Middle frontal gyrus (tissue), 1 donor: ENCODE results near the gene KCNIP4.

Source experiments
- DNase-seq: peaks from one replicate; pipeline ENCODE4 v3.0.0-alpha.2; 2015; ENCODE audit warnings: low spot score; ENCODE audit errors: extremely low spot score

The KCNIP4 gene

DNA sequence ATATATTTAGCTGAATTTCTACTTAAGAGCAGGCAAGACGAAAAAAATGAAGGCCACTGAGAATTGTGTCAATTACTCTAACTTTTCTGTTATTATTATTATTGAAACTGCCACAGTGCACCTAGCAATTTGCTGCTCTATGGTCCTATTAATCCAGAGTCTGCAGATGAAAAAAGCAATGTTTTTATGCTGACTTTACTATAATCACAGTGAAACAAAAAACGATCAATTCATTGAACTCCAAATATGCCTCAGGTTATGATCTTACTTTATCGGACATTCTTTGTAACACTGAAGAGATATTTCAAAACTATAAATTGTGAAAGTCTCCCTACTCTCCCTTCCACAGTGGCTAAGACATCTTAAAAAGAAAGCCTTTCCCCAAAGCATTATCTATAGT, 474.4 kb downstream of the KCNIP4 start:
- DNase-seq: no peak

DNA sequence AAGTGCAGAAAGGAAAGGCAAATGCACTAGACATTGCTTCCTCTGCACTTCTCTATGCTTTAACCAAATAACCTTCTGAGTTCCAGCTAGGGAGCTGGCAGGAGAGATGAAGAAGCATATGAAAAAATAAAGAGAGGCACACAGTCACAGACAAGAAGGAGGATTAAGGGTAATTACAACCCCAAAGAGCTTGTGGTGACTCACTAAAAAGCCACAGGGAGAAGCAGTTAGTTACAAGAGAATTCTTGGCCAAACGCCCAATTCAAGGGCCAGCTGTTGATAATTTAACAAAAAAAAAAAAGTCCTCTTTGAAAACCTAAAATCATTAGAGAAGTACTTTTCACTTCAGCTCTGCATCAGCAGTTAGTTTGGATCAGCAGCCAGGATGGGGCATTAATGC, 478.0 kb downstream of the KCNIP4 start:
- no peak for DNase-seq

GRCh38 chr4:21469438-21470300, 478.9 kb downstream of the KCNIP4 start:
- DNase-seq: no peak

GRCh38 chr4:21467551-21467950, 481.0 kb downstream of the KCNIP4 start:
- DNase-seq: no peak

DNA sequence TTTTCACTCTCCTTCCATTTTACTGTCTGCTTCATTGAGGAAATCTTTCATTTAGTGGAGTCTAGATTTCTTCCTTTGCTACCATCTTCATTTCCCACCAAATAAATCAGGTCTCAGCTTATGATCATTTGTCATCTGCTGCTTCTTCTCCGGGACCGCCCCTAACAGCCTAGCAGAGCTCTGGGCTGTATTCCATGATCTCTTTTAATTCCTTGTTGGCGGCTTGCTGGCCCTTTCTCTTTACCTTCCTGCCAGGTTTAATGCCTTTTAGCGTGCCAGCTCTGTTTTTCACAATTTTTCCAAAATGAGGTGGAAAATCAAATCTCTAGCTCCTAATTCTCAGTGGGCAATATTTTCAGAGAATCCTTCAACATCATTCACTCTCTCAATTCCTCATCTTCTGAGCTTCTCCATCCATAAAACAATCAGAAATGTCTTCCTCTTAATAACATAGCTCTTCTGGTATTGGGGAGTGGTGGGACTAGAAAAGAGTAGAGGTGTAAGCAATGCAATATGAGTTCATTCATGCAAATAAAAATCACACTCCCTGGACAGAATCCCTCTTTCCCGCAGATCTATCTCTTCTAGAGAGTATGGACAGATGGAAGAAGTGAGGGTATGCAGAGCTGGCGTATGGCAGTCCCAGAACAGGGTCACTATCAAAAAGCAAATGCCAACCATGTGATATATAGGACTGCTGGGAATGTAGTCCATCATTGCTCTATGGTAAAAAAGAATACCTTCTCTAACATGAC, 491.3 kb downstream of the KCNIP4 start:
- no peak for DNase-seq

- no peak for DNase-seq
These were observed 493.7 kb downstream of the KCNIP4 start for GRCh38 chr4:21454831-21455230.

DNA sequence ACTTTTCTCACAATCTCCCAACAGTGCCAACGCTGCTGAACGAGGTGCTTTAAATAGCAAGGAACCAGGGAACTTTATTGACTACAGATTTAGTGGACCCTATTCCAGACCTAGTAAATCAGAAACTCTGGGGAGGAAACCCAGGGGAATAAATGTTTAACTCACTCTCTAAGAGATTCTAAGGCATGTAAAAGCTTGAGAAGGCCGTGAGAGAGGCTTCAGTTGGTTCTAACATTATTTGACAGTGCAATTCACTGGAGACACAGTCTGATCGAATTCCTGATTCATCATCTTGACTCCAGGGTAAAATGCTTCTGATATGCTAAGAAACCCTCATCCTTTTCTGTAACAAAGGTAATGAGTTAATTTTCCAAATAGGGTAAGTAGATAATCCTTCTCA, 494.4 kb downstream of the KCNIP4 start:
- DNase-seq: no peak

- no peak for DNase-seq
These were observed 495.6 kb downstream of the KCNIP4 start for GRCh38 chr4:21452931-21453330.

- DNase-seq: no peak
These were observed 497.5 kb downstream of the KCNIP4 start for GRCh38 chr4:21451032-21451431.

DNA sequence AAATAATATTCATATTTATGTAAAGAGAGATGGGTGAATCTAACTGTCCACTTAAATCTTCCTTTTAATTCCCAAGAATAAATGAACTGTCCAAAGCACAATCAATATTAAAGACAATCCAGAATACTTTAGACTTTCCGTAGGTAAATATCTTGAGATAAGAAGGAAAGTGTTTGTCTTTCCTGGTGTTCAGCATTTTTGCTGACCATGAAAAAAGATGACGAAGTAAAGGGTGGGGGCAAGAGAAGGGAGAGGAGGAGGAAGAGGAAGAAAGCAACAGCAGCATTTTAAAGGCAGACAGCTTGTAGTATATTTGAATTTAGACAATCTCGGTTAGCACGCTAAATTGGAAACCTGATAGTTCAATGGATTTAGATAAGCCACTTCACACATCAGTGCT, 498.2 kb downstream of the KCNIP4 start:
- DNase-seq: no peak

DNA sequence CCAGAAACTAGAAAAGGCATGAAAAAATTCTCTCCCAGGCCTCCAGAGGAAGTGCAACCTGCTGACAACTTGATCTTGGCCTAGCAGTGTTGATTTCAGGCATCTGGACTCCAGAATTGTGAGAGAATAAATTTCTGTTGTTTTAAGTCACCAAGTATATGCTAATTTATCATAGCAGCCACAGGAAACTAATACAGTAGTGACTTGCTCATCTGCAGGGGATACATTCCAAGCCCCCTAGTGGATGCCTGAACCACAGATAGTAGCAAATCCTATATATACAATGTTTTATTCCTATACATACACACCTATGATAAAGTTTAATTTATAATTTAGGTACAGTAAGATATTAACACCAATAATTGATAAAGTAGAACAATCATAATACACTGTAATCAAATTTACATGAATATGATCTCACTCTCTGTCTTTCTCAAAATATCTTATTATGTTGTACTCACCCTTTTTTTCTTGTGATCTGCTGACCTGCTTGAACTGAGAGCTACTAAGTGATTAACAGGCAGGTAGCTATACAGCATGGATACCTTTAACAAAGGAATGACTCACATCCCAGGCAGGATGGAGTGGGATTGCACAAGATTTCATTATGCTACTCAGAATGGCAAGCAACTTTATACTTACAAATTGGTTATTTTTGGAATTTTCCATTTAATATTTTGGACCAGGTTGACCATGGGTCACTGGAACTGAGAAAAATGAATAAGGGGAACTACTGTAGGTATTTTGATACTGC, 501.1 kb downstream of the KCNIP4 start:
- no peak for DNase-seq

- DNase-seq: no peak
These were observed 528.4 kb downstream of the KCNIP4 start for GRCh38 chr4:21420166-21420565.

- no peak for DNase-seq
These were observed 532.8 kb downstream of the KCNIP4 start for GRCh38 chr4:21415728-21416127.

GRCh38 chr4:21413807-21414370, 534.7 kb downstream of the KCNIP4 start:
- no peak for DNase-seq

- DNase-seq: no peak
These were observed 537.5 kb downstream of the KCNIP4 start for GRCh38 chr4:21411086-21411485.

DNA sequence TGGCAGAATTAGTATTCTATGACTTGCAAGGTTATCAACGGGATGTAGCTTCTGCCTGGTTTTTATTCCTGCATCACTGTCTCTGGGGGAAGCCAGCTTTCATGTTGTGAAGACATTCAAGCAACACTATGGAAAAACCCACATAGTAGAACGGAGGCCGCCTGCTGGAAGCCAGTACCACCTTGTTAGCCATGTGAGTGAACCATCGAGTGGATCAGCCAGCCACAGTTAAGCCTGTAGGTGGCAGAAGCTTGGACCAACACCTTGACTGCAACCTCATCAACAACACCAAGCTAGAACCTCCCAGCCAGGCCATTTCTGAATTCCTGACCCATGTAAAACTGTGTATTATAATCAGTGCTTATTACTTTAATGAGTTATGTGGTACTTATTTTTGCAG, 538.2 kb downstream of the KCNIP4 start:
- no peak for DNase-seq

DNA sequence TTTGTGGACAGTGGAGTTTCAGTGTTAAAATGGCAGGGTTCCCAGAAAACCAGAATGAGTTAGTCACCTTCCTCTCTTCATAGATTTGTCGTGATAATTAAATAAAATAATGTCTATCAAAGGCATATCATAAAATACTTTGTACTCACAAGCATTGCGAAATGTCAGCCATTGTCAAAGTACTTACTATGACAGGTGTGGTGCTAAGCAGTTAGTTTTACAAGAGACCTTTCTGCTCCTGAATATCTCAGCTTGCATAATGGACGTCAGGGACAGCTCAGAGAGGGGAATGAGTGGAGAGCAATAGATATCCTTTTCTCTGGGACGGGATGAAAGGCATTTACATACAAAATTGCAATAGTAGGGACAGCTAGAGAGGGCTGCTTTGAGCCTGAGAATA, 560.9 kb downstream of the KCNIP4 start:
- no peak for DNase-seq

GRCh38 chr4:21386166-21386780, 562.3 kb downstream of the KCNIP4 start:
- no peak for DNase-seq

GRCh38 chr4:21385706-21386105, 562.9 kb downstream of the KCNIP4 start:
- no peak for DNase-seq

DNA sequence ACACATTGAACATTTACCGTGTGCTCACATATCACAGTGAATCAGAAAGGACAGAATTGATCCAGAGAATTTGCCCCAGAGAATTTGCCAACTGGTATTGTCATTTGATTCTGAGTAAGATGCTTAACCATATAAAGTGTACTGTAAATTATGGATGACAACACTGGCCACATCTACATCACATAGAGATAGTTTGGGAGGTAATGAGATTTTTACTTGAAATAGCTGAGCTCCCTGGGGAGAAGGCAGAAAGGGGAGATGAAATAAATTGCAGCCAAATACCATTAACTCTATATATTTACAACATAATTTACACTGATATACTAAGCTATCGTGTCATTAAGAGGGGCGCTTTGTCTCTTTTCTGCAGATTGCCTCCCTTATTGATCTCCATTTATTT, 564.0 kb downstream of the KCNIP4 start:
- no peak for DNase-seq

- no peak for DNase-seq
These were observed 567.7 kb downstream of the KCNIP4 start for GRCh38 chr4:21380861-21381260.
